Gastrocnemius medialis (tissue), 4 donors: ENCODE measurements around the gene FAM107A.

ENCODE experiments used
- POLR2A ChIP-seq, 2 donors: fragments of 450-650 bp; IDR thresholded peaks; one replicate each; pipeline ENCODE4 v1.6.1; 2017; ENCODE audit warnings: antibody characterized with exemption in 2 of 2, mild to moderate bottlenecking in 2 of 2, moderate library complexity in 2 of 2
- TF ChIP-seq, protein P1 (sequence below), 5 experiments: fragments of 450-650 bp in 3 of 5; fragments of 200-600 bp in 2 of 5; sonication (generic) in 2 of 5; IDR thresholded peaks in 4 of 5; conservative IDR thresholded peaks in 1 of 5; 1 replicate in 4 of 5; 2 replicates in 1 of 5; pipeline ENCODE4 v1.5.1; 2016 to 2019; ENCODE audit warnings: antibody characterized with exemption in 5 of 5, mild to moderate bottlenecking in 3 of 5, moderate library complexity in 3 of 5

DNA sequence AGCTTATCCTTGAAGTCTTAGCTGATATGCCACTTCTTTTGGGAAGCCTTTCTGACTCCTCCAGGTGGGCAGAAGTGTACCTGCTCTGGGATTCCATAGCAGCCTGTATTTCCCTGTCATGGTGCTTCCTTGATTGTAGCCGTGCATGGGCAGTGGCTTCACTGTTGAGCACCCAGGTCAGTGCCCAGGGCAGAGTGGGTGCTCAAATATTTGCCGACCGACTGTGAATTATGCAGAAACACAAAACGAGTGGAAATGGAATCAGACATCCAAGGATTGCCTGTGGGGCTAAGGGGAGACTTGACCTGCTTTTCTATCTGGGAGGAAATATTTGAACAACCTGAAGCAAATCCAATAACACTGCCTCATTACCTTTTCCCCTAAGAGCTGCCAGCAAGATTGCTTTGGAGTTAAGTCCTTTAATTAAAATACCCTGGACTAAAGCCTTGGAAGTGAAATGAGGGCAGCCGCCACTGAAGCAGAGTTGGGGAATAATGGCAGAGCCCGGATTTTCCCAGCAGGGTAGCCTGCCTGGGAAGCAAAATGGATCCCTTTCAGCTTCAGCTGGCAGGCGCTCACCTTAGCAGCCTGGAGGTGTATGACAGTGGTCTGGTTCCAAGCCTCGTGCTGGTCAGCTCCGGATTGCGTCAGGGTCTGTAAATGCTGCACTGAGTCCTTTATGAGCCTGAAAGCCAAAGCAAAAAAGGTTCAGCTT lies 55.1 kb downstream of the FAM107A start:
- TF ChIP-seq, protein P1, sequence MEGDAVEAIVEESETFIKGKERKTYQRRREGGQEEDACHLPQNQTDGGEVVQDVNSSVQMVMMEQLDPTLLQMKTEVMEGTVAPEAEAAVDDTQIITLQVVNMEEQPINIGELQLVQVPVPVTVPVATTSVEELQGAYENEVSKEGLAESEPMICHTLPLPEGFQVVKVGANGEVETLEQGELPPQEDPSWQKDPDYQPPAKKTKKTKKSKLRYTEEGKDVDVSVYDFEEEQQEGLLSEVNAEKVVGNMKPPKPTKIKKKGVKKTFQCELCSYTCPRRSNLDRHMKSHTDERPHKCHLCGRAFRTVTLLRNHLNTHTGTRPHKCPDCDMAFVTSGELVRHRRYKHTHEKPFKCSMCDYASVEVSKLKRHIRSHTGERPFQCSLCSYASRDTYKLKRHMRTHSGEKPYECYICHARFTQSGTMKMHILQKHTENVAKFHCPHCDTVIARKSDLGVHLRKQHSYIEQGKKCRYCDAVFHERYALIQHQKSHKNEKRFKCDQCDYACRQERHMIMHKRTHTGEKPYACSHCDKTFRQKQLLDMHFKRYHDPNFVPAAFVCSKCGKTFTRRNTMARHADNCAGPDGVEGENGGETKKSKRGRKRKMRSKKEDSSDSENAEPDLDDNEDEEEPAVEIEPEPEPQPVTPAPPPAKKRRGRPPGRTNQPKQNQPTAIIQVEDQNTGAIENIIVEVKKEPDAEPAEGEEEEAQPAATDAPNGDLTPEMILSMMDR (IDR thresholded peaks at IDR 0.05 in 4 of 5, conservative IDR thresholded peaks at IDR 0.05 in 1 of 5) = no peak
- no peak for TF ChIP-seq POLR2A (IDR thresholded peaks at IDR 0.05)
